HG03159 (cell line): ENCODE measurements around the gene PPFIA4.

Experiments
- ATAC-seq: cut with Tn5 transposase; IDR thresholded peaks from one replicate; pipeline ENCODE4 v1.9.1; 2021; ENCODE audit warnings: mild to moderate bottlenecking, moderate library complexity; ENCODE audit not compliant: unreplicated experiment

Gene PPFIA4

DNA sequence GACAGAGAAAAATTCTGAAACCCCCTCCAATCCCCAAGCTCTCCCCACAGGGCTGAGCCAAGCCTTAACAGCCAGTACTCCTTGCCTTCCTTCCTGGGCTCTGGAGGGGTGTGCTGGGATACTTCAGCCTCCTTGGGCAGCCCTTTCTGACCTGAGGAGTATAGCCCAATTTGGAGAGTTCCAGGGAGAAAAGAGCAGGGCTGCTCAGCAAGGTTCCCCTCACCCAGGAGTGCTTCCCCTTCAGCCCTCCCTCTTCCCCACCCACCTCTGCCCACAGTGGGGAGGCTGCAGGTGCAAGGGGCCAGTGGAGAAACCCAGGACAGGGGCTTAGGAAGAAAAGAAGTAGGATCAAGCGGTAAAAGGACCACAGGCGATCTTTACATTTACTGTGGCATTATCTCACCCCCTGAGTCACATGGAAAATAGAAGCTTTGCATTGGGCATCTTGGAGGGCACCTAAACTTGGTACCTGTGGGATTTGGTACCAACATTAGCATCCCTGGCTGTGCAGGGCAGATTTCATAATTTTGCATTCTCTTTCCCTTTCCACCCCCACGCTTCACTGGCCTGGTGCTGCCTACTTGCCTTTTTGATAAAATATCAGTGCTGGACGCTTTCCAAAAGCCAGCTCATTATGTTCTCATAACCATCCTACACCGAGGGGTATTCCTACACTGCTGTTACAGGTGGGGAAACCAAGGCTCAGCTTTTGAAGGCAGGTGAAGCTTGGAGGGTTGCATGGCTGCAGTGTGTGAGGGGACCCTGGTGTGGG lies 98.4 kb downstream of the PPFIA4 start:
- no peak for ATAC-seq

DNA sequence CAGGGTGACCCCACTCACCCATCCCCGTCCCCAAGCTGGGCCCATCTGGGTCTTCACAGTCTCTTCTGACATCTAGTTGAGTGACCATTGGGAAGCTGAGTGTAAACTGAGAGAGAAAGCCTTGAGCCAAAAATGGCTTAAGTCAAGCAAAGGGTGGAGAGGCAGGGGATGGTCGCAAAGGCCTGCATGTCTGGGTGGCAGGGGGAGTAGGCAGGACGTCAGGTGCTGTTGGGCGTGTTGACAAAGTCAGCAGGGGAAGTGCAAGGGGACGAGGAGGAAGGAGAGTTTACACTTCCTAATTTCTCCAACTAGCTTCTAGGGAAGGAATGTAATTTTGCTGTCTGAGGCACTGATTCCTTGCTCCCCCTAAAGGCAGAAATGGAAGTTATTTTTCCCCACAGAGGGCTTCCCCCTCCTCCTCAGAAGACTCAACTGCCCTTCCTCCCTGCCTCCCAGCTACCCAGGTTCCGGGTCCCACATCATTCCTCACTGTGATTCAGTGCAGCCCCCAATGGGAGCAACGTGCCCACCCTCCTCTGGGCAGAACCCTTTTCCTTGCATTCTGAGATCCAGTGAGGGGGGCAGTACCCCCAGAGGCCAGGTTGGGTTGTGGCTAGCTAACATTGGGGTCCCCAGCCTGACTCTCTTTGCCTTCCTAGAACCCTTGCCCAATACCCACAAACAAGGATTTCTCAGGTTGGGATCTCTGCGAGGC lies 100.0 kb downstream of the PPFIA4 start:
- ATAC-seq: no peak

DNA sequence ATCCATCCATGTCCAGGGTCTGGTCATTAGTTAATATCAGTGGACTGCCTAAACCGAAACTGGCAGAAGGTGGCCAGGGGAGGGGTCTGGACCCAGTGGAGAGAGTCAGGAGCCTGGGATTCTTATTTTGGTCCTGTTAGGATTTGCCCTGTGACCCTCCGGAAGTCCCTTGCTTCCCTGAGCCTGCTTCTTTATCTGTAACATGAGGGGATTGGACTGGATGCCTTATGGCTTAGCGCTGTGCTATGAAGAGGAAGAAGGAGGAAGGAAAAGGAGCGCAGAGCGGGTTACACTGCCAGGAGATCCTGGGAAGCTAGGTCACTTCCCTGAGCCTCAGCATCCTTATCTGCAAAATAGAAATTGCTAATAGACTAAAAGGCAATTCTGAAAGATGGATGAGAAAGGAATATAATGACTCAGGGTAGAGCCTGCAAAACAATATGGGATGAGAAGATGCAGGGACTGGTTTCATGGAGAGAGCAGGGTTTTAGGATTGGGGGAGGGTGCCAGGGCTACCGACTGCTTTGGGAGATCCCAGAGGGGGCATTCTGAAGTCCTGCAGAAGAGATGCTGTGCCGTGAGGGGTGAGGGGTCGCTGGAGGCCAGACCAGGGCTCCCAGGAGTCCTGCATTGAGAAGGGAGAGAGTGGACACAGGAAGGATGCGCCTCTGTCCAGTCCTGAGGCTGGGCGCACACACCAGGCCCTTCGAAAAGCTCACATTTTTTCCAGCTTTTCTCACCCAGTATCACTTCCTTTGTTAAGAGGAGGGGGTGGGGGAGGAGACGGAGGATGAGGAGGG lies 100.8 kb downstream of the PPFIA4 start:
- no peak for ATAC-seq

DNA sequence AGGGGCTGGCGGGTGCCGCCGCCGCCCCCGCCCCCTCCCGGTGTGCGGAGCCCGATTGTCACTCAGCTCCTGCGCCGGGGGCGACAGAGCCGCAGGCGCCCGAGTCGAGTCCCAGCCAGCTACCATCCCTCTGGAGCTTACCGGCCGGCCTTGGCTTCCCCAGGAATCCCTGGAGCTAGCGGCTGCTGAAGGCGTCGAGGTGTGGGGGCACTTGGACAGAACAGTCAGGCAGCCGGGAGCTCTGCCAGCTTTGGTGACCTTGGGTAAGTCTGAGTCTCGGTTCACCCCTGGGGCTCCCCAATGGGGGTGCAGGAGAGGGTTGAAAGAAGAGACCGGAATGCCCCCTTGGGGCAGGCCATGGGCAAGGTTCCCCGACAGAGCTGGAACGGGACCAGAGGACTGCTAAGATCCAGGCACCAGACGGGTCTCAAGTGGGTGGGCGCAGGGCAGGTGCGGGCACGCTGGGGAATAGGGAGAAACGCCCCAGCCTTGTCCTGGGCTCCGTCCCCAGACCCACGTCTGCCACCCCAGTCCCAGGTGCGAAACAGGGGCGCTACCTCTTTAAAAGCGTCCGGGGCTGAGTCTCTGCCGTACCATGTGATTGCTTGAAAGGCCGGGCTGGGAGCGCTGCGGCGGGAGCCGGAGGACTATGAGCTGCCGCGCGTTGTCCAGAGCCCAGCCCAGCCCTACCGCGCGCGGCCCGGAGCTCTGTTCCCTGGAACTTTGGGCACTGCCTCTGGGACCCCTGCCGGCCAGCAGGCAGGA lies 101.6 kb downstream of the PPFIA4 start, which contains the start of gene ADORA1:
Gene ADORA1, plus strand, starts transcription at position 61 of the 765 bp plus-strand sequence. CDS start 1,116 bp downstream, outside the sequence.
- ATAC-seq: no peak

GRCh38 chr1:203128431-203128715 lies 102.1 kb downstream of the PPFIA4 start:
- no peak for ATAC-seq
